ENCODE results near the gene CBX7.

Gene CBX7

GRCh38 chr22:39181778-39182177 is 29.3 kb upstream of the CBX7 start:
- H4K91ac ChIP-seq (ENCODE audit: low read depth, low read length, poor library complexity): no peak overlapping the region
- no peak overlapping the region for H4K8ac ChIP-seq (ENCODE audit: low read depth, low read length)
- H3K9ac ChIP-seq (ENCODE audit: low read depth, low read length, poor library complexity): no peak overlapping the region
- no peaks in the 10 kb centered on the region for H3K27me3 ChIP-seq (ENCODE audit: control insufficient read depth in 3 of 3, insufficient read depth in 3 of 3, low read depth in 1 of 3, low read length in 3 of 3)
- H2AK5ac ChIP-seq (ENCODE audit: low read depth, low read length): peak overlapping the region; percentile 80
- peak overlapping the region; percentile 44 for H2BK120ac ChIP-seq (ENCODE audit: low read depth, low read length)
- no peaks in the 10 kb centered on the region for H3K36me3 ChIP-seq (replicated peaks in 1 of 2; ENCODE audit: control insufficient read depth in 2 of 2, insufficient read depth in 2 of 2, low read length in 2 of 2)
- H3K4me1 ChIP-seq (ENCODE audit: control insufficient read depth in 2 of 2, insufficient read depth in 1 of 2, low read depth in 1 of 2, low read length in 2 of 2): peaks cover 19 to 26% of the 10 kb centered on the region in 2 donors
- H3K4me2 ChIP-seq (ENCODE audit: insufficient read depth, low read length, poor library complexity, severe bottlenecking): no peak overlapping the region
- no peak overlapping the region for H2BK12ac ChIP-seq (ENCODE audit: low read length)
- peaks cover 8 to 11% of the 10 kb centered on the region in 2 donors for H3K9me3 ChIP-seq (replicated peaks in 1 of 2; ENCODE audit: control insufficient read depth in 2 of 2, insufficient read depth in 1 of 2, low read depth in 1 of 2, low read length in 2 of 2)
- peak overlapping the region; percentile 87 for H2BK15ac ChIP-seq (ENCODE audit: low read length)
- H2AFZ ChIP-seq (ENCODE audit: low read length): no peak overlapping the region
- no peak overlapping the region for H3K14ac ChIP-seq (ENCODE audit: low read length)
- H3K4me3 ChIP-seq (ENCODE audit: low read length in 2 of 2): no peak overlapping the region
- H3K27ac ChIP-seq (replicated peaks; ENCODE audit: low read length): no peak overlapping the region
- H3K4ac ChIP-seq (ENCODE audit: low read length): no peak overlapping the region
- no peak overlapping the region for H2BK5ac ChIP-seq (ENCODE audit: low read length)
- no CpG with 5 or more reads among the region's 5 CpGs for WGBS, 2 donors (ENCODE audit: extremely low coverage in 2 of 2, insufficient read length in 2 of 2, insufficient replicate concordance in 1 of 2)
- H3K18ac ChIP-seq (ENCODE audit: low read length): peak overlapping the region; percentile 90
- no peaks in the 10 kb centered on the region for H3K79me1 ChIP-seq (ENCODE audit: low read depth, low read length)
- DNase-seq (ENCODE audit: low spot score): no peak
- H3K23ac ChIP-seq (ENCODE audit: low read depth, low read length, poor library complexity): peak overlapping the region; percentile 75

GRCh38 chr22:39181356-39181755 is 28.9 kb upstream of the CBX7 start:
- Histone ChIP-seq H3K4me3 (ENCODE audit: low read length in 2 of 2) (no peak overlapping the region), H3K36me3 (replicated peaks in 1 of 2; ENCODE audit: control insufficient read depth in 2 of 2, insufficient read depth in 2 of 2, low read length in 2 of 2) (no peaks in the 10 kb centered on the region), H3K27me3 (ENCODE audit: control insufficient read depth in 3 of 3, insufficient read depth in 3 of 3, low read depth in 1 of 3, low read length in 3 of 3) (no peaks in the 10 kb centered on the region), H3K14ac (ENCODE audit: low read length) (no peak overlapping the region), H3K4me1 (ENCODE audit: control insufficient read depth in 2 of 2, insufficient read depth in 1 of 2, low read depth in 1 of 2, low read length in 2 of 2) (peaks cover 24 to 27% of the 10 kb centered on the region in 2 donors), H4K91ac (ENCODE audit: low read depth, low read length, poor library complexity) (no peak overlapping the region), H3K9me3 (replicated peaks in 1 of 2; ENCODE audit: control insufficient read depth in 2 of 2, insufficient read depth in 1 of 2, low read depth in 1 of 2, low read length in 2 of 2) (peaks cover 5 to 7% of the 10 kb centered on the region in 2 donors), H2BK120ac (ENCODE audit: low read depth, low read length) (peak overlapping the region; percentile 44), H4K8ac (ENCODE audit: low read depth, low read length) (no peak overlapping the region), H3K4me2 (ENCODE audit: insufficient read depth, low read length, poor library complexity, severe bottlenecking) (no peak overlapping the region), H3K18ac (ENCODE audit: low read length) (peak overlapping the region; percentile 90), H3K23ac (ENCODE audit: low read depth, low read length, poor library complexity) (peak overlapping the region; percentile 75), H2AFZ (ENCODE audit: low read length) (no peak overlapping the region), H3K9ac (ENCODE audit: low read depth, low read length, poor library complexity) (peak overlapping the region; percentile 50), H2BK5ac (ENCODE audit: low read length) (no peak overlapping the region), H3K79me1 (ENCODE audit: low read depth, low read length) (no peaks in the 10 kb centered on the region), H3K27ac (replicated peaks; ENCODE audit: low read length) (no peak overlapping the region), H2BK15ac (ENCODE audit: low read length) (peak overlapping the region; percentile 87), H2BK12ac (ENCODE audit: low read length) (peak overlapping the region; percentile 84), H2AK5ac (ENCODE audit: low read depth, low read length) (peak overlapping the region; percentile 80), H3K4ac (ENCODE audit: low read length) (no peak overlapping the region)
- WGBS, 2 donors (ENCODE audit: extremely low coverage in 2 of 2, insufficient read length in 2 of 2, insufficient replicate concordance in 1 of 2): no CpG with 5 or more reads among the region's 8 CpGs
- no peak for DNase-seq (ENCODE audit: low spot score)

GRCh38 chr22:39179841-39180335 is 27.4 kb upstream of the CBX7 start:
- H3K36me3 ChIP-seq (replicated peaks in 1 of 2; ENCODE audit: control insufficient read depth in 2 of 2, insufficient read depth in 2 of 2, low read length in 2 of 2): no peaks in the 10 kb centered on the region
- no peak for DNase-seq (ENCODE audit: low spot score)
- no peak overlapping the region for H3K23ac ChIP-seq (ENCODE audit: low read depth, low read length, poor library complexity)
- peak overlapping the region; percentile 78 for H2BK15ac ChIP-seq (ENCODE audit: low read length)
- H3K9ac ChIP-seq (ENCODE audit: low read depth, low read length, poor library complexity): no peak overlapping the region
- no peak overlapping the region for H3K4me2 ChIP-seq (ENCODE audit: insufficient read depth, low read length, poor library complexity, severe bottlenecking)
- H3K14ac ChIP-seq (ENCODE audit: low read length): no peak overlapping the region
- no peak overlapping the region for H4K8ac ChIP-seq (ENCODE audit: low read depth, low read length)
- H2BK12ac ChIP-seq (ENCODE audit: low read length): no peak overlapping the region
- H2AK5ac ChIP-seq (ENCODE audit: low read depth, low read length): peak overlapping the region; percentile 9
- H3K9me3 ChIP-seq (replicated peaks in 1 of 2; ENCODE audit: control insufficient read depth in 2 of 2, insufficient read depth in 1 of 2, low read depth in 1 of 2, low read length in 2 of 2): peaks cover 5 to 6% of the 10 kb centered on the region in 2 donors
- no peak overlapping the region for H3K27ac ChIP-seq (replicated peaks; ENCODE audit: low read length)
- WGBS, 2 donors (ENCODE audit: extremely low coverage in 2 of 2, insufficient read length in 2 of 2, insufficient replicate concordance in 1 of 2): no CpG with 5 or more reads among the region's 21 CpGs
- peaks cover 35% of the 10 kb centered on the region in 2 donors for H3K4me1 ChIP-seq (ENCODE audit: control insufficient read depth in 2 of 2, insufficient read depth in 1 of 2, low read depth in 1 of 2, low read length in 2 of 2)
- H3K18ac ChIP-seq (ENCODE audit: low read length): peak overlapping the region; percentile 1
- no peak overlapping the region for H2BK5ac ChIP-seq (ENCODE audit: low read length)
- no peak overlapping the region for H3K4ac ChIP-seq (ENCODE audit: low read length)
- no peak overlapping the region for H3K4me3 ChIP-seq (ENCODE audit: low read length in 2 of 2)
- H2BK120ac ChIP-seq (ENCODE audit: low read depth, low read length): no peak overlapping the region
- H3K79me1 ChIP-seq (ENCODE audit: low read depth, low read length): no peaks in the 10 kb centered on the region
- no peaks in the 10 kb centered on the region for H3K27me3 ChIP-seq (ENCODE audit: control insufficient read depth in 3 of 3, insufficient read depth in 3 of 3, low read depth in 1 of 3, low read length in 3 of 3)
- H4K91ac ChIP-seq (ENCODE audit: low read depth, low read length, poor library complexity): no peak overlapping the region
- H2AFZ ChIP-seq (ENCODE audit: low read length): peak overlapping the region; percentile 83

- H3K27ac ChIP-seq (replicated peaks; ENCODE audit: low read length): no peak overlapping the region
- no peak overlapping the region for H3K4me2 ChIP-seq (ENCODE audit: insufficient read depth, low read length, poor library complexity, severe bottlenecking)
- no peak overlapping the region for H3K23ac ChIP-seq (ENCODE audit: low read depth, low read length, poor library complexity)
- H4K8ac ChIP-seq (ENCODE audit: low read depth, low read length): no peak overlapping the region
- H2BK5ac ChIP-seq (ENCODE audit: low read length): no peak overlapping the region
- peak overlapping the region; percentile 78 for H2BK15ac ChIP-seq (ENCODE audit: low read length)
- H3K36me3 ChIP-seq (replicated peaks in 1 of 2; ENCODE audit: control insufficient read depth in 2 of 2, insufficient read depth in 2 of 2, low read length in 2 of 2): no peaks in the 10 kb centered on the region
- H3K18ac ChIP-seq (ENCODE audit: low read length): peak overlapping the region; percentile 1
- peaks cover 5 to 6% of the 10 kb centered on the region in 2 donors for H3K9me3 ChIP-seq (replicated peaks in 1 of 2; ENCODE audit: control insufficient read depth in 2 of 2, insufficient read depth in 1 of 2, low read depth in 1 of 2, low read length in 2 of 2)
- H3K9ac ChIP-seq (ENCODE audit: low read depth, low read length, poor library complexity): no peak overlapping the region
- H4K91ac ChIP-seq (ENCODE audit: low read depth, low read length, poor library complexity): no peak overlapping the region
- H2AK5ac ChIP-seq (ENCODE audit: low read depth, low read length): peak overlapping the region; percentile 9
- H3K27me3 ChIP-seq (ENCODE audit: control insufficient read depth in 3 of 3, insufficient read depth in 3 of 3, low read depth in 1 of 3, low read length in 3 of 3): no peaks in the 10 kb centered on the region
- H3K79me1 ChIP-seq (ENCODE audit: low read depth, low read length): no peaks in the 10 kb centered on the region
- no CpG with 5 or more reads among the region's 6 CpGs for WGBS, 2 donors (ENCODE audit: extremely low coverage in 2 of 2, insufficient read length in 2 of 2, insufficient replicate concordance in 1 of 2)
- peak overlapping the region; percentile 83 for H2AFZ ChIP-seq (ENCODE audit: low read length)
- peaks cover 34 to 35% of the 10 kb centered on the region in 2 donors for H3K4me1 ChIP-seq (ENCODE audit: control insufficient read depth in 2 of 2, insufficient read depth in 1 of 2, low read depth in 1 of 2, low read length in 2 of 2)
- no peak overlapping the region for H3K4ac ChIP-seq (ENCODE audit: low read length)
- H3K14ac ChIP-seq (ENCODE audit: low read length): no peak overlapping the region
- H2BK120ac ChIP-seq (ENCODE audit: low read depth, low read length): no peak overlapping the region
- H3K4me3 ChIP-seq (ENCODE audit: low read length in 2 of 2): no peak overlapping the region
- DNase-seq (ENCODE audit: low spot score): no peak
- peak overlapping the region; percentile 11 for H2BK12ac ChIP-seq (ENCODE audit: low read length)
Observed at GRCh38 chr22:39179401-39179827, 26.9 kb upstream of the CBX7 start.
